ENCODE data around the gene LRRC8E. TPM values are rescaled to one million over a fixed set of nuclear protein-coding genes. Genes with fewer than 3 reads are reported as not detected.

Gene LRRC8E
- total and polyA plus RNA-seq, 2 of the 8 experiments (the other 6 are each of a cell fraction or from before 2014, with no cell fraction given), result 2.7 to 2.9 TPM

GRCh38 chr19:7874897-7875273 is 13.4 kb upstream of the LRRC8E start (continued):
- TF ChIP-seq SP2 (IDR thresholded peaks at IDR 0.05; ENCODE audit: low read length), result no peak

Measured in H1 (cell line).